ENCODE measurements around the gene AOC1.

The AOC1 gene

GRCh38 chr7:150897502-150898474 lies 45.5 kb downstream of the AOC1 start:
- TF ChIP-seq, protein P1, sequence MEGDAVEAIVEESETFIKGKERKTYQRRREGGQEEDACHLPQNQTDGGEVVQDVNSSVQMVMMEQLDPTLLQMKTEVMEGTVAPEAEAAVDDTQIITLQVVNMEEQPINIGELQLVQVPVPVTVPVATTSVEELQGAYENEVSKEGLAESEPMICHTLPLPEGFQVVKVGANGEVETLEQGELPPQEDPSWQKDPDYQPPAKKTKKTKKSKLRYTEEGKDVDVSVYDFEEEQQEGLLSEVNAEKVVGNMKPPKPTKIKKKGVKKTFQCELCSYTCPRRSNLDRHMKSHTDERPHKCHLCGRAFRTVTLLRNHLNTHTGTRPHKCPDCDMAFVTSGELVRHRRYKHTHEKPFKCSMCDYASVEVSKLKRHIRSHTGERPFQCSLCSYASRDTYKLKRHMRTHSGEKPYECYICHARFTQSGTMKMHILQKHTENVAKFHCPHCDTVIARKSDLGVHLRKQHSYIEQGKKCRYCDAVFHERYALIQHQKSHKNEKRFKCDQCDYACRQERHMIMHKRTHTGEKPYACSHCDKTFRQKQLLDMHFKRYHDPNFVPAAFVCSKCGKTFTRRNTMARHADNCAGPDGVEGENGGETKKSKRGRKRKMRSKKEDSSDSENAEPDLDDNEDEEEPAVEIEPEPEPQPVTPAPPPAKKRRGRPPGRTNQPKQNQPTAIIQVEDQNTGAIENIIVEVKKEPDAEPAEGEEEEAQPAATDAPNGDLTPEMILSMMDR (IDR thresholded peaks at IDR 0.05) = no peak
- TF ChIP-seq ZFX (IDR thresholded peaks at IDR 0.05; ENCODE audit: borderline replicate concordance) = no peak
- no peak overlapping the region for H3K27ac ChIP-seq

- no peak overlapping the region for H3K27ac ChIP-seq
- no peak for TF ChIP-seq ZFX (IDR thresholded peaks at IDR 0.05; ENCODE audit: borderline replicate concordance)
- TF ChIP-seq, protein P1 (IDR thresholded peaks at IDR 0.05) = peak; percentile 99
These were observed 46.2 kb downstream of the AOC1 start for GRCh38 chr7:150898475-150899011.

GRCh38 chr7:150900675-150901074 lies 48.4 kb downstream of the AOC1 start:
- no peak overlapping the region for H3K27ac ChIP-seq
- no peak for TF ChIP-seq ZFX (IDR thresholded peaks at IDR 0.05; ENCODE audit: borderline replicate concordance)
- TF ChIP-seq, protein P1 (IDR thresholded peaks at IDR 0.05) = no peak

GRCh38 chr7:150901160-150902035 lies 49.1 kb downstream of the AOC1 start:
- TF ChIP-seq ZFX (IDR thresholded peaks at IDR 0.05; ENCODE audit: borderline replicate concordance) = no peak
- TF ChIP-seq, protein P1 (IDR thresholded peaks at IDR 0.05) = no peak
- H3K27ac ChIP-seq = no peak overlapping the region

DNA sequence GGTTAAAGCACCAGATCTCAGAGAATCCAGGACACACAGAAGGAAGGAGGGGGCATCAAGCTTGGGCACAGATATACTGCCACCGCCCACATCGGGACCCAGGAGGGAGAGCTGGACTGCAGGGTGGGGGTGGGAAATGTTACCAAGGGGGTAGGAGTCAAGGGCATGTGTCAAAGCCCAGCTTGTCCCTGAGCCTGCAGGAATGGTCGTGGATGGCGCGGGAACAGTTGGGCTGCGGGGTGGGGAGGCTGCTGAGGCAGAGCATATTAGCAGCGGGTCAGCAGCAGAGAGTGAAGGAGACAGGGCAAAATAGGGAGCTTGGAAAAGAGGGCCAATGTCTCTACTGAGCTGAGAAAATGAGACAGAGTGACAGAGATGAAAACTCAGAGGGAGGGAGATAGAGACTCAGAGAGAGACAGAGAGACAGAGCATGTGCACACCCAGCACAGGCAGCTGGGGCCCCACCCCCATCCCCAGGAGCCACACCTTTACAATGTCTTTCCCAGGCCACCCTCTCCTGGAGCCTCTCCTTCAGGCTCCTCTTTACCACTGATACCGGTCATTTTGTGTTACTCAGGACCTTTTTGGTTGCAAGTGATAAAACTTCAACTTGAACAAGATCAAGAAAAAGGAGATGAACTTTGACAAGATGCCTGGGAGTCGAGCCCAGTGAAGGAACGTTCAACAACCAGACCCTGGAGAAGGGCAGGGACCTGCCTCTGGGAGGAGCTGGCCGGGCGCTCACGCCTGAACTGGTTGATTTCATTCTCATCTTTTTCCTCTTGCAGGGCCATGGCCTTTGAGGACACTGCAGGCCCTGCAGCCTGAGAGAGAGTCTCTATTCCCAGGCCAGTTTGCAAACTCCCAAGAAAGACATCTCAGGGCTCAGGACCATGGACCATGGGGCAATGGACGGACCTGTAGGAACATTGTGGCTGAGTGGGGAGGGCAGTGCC lies 50.0 kb downstream of the AOC1 start:
- no peak for TF ChIP-seq ZFX (IDR thresholded peaks at IDR 0.05; ENCODE audit: borderline replicate concordance)
- TF ChIP-seq, protein P1 (IDR thresholded peaks at IDR 0.05) = no peak
- H3K27ac ChIP-seq = no peak overlapping the region

- H3K27ac ChIP-seq = no peak overlapping the region
- no peak for TF ChIP-seq ZFX (IDR thresholded peaks at IDR 0.05; ENCODE audit: borderline replicate concordance)
- TF ChIP-seq, protein P1 (IDR thresholded peaks at IDR 0.05) = no peak
These were observed 51.3 kb downstream of the AOC1 start for GRCh38 chr7:150903606-150904005.

All from 22Rv1 (cell line).